ENCODE measurements around the gene CSNK2A3. TPM values are rescaled to one million over a fixed set of nuclear protein-coding genes. Genes with fewer than 3 reads are reported as not detected.

CSNK2A3 gene
- total RNA-seq, 2 experiments from 2014 or later: 0.63 to 0.82 TPM

DNA sequence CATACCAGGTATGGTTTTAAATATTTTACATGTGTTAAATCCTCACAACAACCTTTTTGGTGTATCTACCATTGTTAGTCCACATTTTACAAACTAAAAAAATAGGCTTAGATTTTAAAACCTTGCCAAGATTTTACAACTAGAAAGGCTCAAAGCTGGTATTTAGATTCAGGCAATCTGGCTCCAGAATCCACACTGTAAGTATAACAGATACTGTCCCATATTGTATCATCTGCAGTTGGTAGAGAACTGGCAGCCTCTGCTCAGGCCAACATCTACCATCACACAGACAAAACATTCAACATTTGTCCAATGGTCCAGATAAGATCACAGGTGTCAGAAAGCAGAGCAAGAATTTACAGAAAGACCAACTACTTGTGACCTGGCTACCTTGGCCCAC lies 30.9 kb downstream of the CSNK2A3 start:
- intact Hi-C loops (cut with micrococcal nuclease; ENCODE audit: unreplicated experiment): no loop called here
- H3K9me3 ChIP-seq (ENCODE audit: low read length): no peaks in the 10 kb centered on the region
- H3K9me2 ChIP-seq (ENCODE audit: insufficient read depth, low read length): no peaks in the 10 kb centered on the region
- no peak overlapping the region for H3K27ac ChIP-seq (ENCODE audit: low read depth, low read length, poor library complexity, severe bottlenecking)
- H3K4me3 ChIP-seq (ENCODE audit: low read depth, low read length, poor library complexity, severe bottlenecking): no peak overlapping the region
- H2AFZ ChIP-seq (ENCODE audit: low read length): no peak overlapping the region
- H3K79me2 ChIP-seq (ENCODE audit: insufficient read depth, low read depth, low read length): no peaks in the 10 kb centered on the region
- DNase-seq (ENCODE audit: low spot score): no peak
- H3K4me2 ChIP-seq (ENCODE audit: low read length): no peak overlapping the region
- ChIA-PET CTCF (ENCODE audit: unreplicated experiment) (no interaction called here), POLR2A (interaction anchor here (0.6 kb wide), 1 partner anchor 1256 kb away, joined by 3 read pairs; no protein-coding TSS in a partner anchor)
- no TSS peak for BruUV-seq (replicated peaks)
- TF ChIP-seq, protein P1, sequence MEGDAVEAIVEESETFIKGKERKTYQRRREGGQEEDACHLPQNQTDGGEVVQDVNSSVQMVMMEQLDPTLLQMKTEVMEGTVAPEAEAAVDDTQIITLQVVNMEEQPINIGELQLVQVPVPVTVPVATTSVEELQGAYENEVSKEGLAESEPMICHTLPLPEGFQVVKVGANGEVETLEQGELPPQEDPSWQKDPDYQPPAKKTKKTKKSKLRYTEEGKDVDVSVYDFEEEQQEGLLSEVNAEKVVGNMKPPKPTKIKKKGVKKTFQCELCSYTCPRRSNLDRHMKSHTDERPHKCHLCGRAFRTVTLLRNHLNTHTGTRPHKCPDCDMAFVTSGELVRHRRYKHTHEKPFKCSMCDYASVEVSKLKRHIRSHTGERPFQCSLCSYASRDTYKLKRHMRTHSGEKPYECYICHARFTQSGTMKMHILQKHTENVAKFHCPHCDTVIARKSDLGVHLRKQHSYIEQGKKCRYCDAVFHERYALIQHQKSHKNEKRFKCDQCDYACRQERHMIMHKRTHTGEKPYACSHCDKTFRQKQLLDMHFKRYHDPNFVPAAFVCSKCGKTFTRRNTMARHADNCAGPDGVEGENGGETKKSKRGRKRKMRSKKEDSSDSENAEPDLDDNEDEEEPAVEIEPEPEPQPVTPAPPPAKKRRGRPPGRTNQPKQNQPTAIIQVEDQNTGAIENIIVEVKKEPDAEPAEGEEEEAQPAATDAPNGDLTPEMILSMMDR (conservative IDR thresholded peaks at IDR 0.05; ENCODE audit: low read length): no peak
- TF ChIP-seq EZH2phosphoT487 (IDR thresholded peaks at IDR 0.05; ENCODE audit: borderline replicate concordance, low read depth, low read length): no peak
- H3K36me3 ChIP-seq (ENCODE audit: insufficient read depth, low read length): no peaks in the 10 kb centered on the region
- no peaks in the 10 kb centered on the region for H4K20me1 ChIP-seq (ENCODE audit: insufficient read depth, low read length)
- no peaks in the 10 kb centered on the region for H3K4me1 ChIP-seq (ENCODE audit: insufficient read depth, low read length, poor library complexity, severe bottlenecking)

DNA sequence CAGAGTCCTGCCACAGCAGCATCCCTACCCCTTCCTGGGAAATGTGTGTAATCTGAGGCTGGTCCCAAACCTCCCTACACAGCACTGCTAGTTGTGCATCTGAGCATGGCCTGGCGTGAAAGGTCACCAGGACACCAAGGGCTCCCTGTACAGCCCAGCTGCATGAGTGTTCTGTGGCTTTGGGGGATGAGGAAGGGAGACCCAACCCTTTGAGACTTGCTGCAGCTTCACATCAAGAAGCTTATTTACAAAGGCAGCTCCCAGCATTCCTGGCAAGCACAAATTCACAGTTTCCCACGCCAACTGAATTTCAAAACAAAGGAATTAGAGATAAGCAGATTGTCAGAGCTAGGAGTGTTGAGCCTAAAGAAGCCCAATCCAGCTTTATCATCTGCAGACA lies 32.2 kb downstream of the CSNK2A3 start:
- no peak overlapping the region for H3K4me2 ChIP-seq (ENCODE audit: low read length)
- no peaks in the 10 kb centered on the region for H4K20me1 ChIP-seq (ENCODE audit: insufficient read depth, low read length)
- TF ChIP-seq, protein P1 (conservative IDR thresholded peaks at IDR 0.05; ENCODE audit: low read length): no peak
- TF ChIP-seq EZH2phosphoT487 (IDR thresholded peaks at IDR 0.05; ENCODE audit: borderline replicate concordance, low read depth, low read length): no peak
- H3K36me3 ChIP-seq (ENCODE audit: insufficient read depth, low read length): no peaks in the 10 kb centered on the region
- H3K9me3 ChIP-seq (ENCODE audit: low read length): no peaks in the 10 kb centered on the region
- POLR2A ChIA-PET: no interaction called here
- H2AFZ ChIP-seq (ENCODE audit: low read length): no peak overlapping the region
- H3K27ac ChIP-seq (ENCODE audit: low read depth, low read length, poor library complexity, severe bottlenecking): no peak overlapping the region
- CTCF ChIA-PET (ENCODE audit: unreplicated experiment): no interaction called here
- no peak for DNase-seq (ENCODE audit: low spot score)
- intact Hi-C loops (cut with micrococcal nuclease; ENCODE audit: unreplicated experiment): no loop called here
- no peaks in the 10 kb centered on the region for H3K9me2 ChIP-seq (ENCODE audit: insufficient read depth, low read length)
- no peaks in the 10 kb centered on the region for H3K4me1 ChIP-seq (ENCODE audit: insufficient read depth, low read length, poor library complexity, severe bottlenecking)
- H3K4me3 ChIP-seq (ENCODE audit: low read depth, low read length, poor library complexity, severe bottlenecking): no peak overlapping the region
- no peaks in the 10 kb centered on the region for H3K79me2 ChIP-seq (ENCODE audit: insufficient read depth, low read depth, low read length)
- no TSS peak for BruUV-seq (replicated peaks)

DNA sequence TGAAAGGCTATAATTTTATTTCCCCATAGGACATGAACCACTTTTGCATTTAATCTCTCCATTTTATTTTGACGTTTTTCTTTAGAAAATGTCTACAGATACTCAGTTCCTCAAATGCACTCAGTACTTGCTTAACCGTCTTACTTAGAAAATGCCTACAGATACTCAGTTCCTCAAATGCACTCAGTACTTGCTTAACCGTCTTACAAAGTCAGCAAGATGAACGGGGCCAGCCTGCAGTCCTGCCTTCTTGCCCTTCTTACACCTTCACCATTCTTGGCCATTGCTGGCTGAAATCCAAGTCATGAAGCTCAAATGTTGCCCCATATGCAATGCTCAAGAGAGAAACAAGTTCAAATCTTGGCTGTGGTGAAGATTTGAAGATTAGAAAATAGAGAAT lies 34.1 kb downstream of the CSNK2A3 start:
- TF ChIP-seq, protein P1 (conservative IDR thresholded peaks at IDR 0.05; ENCODE audit: low read length): no peak
- TF ChIP-seq EZH2phosphoT487 (IDR thresholded peaks at IDR 0.05; ENCODE audit: borderline replicate concordance, low read depth, low read length): no peak
- Histone ChIP-seq H3K4me3 (ENCODE audit: low read depth, low read length, poor library complexity, severe bottlenecking) (no peak overlapping the region), H3K9me3 (ENCODE audit: low read length) (no peaks in the 10 kb centered on the region), H2AFZ (ENCODE audit: low read length) (no peak overlapping the region), H3K4me2 (ENCODE audit: low read length) (no peak overlapping the region), H3K4me1 (ENCODE audit: insufficient read depth, low read length, poor library complexity, severe bottlenecking) (no peaks in the 10 kb centered on the region), H3K79me2 (ENCODE audit: insufficient read depth, low read depth, low read length) (no peaks in the 10 kb centered on the region), H4K20me1 (ENCODE audit: insufficient read depth, low read length) (no peaks in the 10 kb centered on the region), H3K36me3 (ENCODE audit: insufficient read depth, low read length) (no peaks in the 10 kb centered on the region), H3K9me2 (ENCODE audit: insufficient read depth, low read length) (no peaks in the 10 kb centered on the region), H3K27ac (ENCODE audit: low read depth, low read length, poor library complexity, severe bottlenecking) (no peak overlapping the region)
- CTCF ChIA-PET (ENCODE audit: unreplicated experiment): no interaction called here
- intact Hi-C loops (cut with micrococcal nuclease; ENCODE audit: unreplicated experiment): no loop called here
- DNase-seq (ENCODE audit: low spot score): peak; percentile 32
- POLR2A ChIA-PET: no interaction called here
- no TSS peak for BruUV-seq (replicated peaks)
